HEK293 (cell line): Measurements from ENCODE around the gene AXIN1.
A peak's percentile ranks its signal among the peaks of the same experiment; 100 is the strongest.

Experiments
- CTCF ChIA-PET: fragments of 350-600 bp; formaldehyde crosslinking; extraction: SDS; loops from one replicate; lab custom pipeline; 2021; ENCODE audit warnings: antibody characterized with exemption; lab: Yijun Ruan, JAX
- POLR2A ChIA-PET: fragments of 300-600 bp; formaldehyde crosslinking; extraction: SDS; loops from one replicate; lab custom pipeline; 2020; ENCODE audit warnings: antibody characterized with exemption, inconsistent platforms; lab: Yijun Ruan, JAX
- H3K27ac ChIP-seq: fragments of 200-500 bp; sonication (Bioruptor generic); 2 replicates; pipeline ENCODE4 v1.5.1; 2014; ENCODE audit warnings: low read depth, low read length, control low read depth, inconsistent platforms; ENCODE audit errors: extremely low read depth
- H3K36me3 ChIP-seq, 2 experiments: fragments of 200-500 bp in 1 of 2; sonication (Bioruptor generic) in 1 of 2; 1 replicate in 1 of 2; 2 replicates in 1 of 2; pipeline ENCODE4 v1.5.1; 2014 to 2017; ENCODE audit warnings: inconsistent platforms in 2 of 2, low read length in 2 of 2; ENCODE audit not compliant: control insufficient read depth in 2 of 2, insufficient read depth in 1 of 2
- H3K4me1 ChIP-seq: fragments of 200-500 bp; sonication (Bioruptor generic); 2 replicates; pipeline ENCODE4 v1.5.1; 2014; ENCODE audit warnings: mild to moderate bottlenecking, low read length, inconsistent platforms; ENCODE audit not compliant: control insufficient read depth, insufficient read depth
- H3K4me3 ChIP-seq: 2 replicates; pipeline ENCODE4 v1.5.1; 2011; ENCODE audit warnings: low read depth, mild to moderate bottlenecking, control low read depth, low read length, moderate library complexity
- H3K9me3 ChIP-seq: fragments of 200-500 bp; sonication (Bioruptor generic); 2 replicates; pipeline ENCODE4 v1.5.1; 2014; ENCODE audit warnings: low read depth, low read length, inconsistent platforms; ENCODE audit not compliant: control insufficient read depth, insufficient read depth
- FEZF1 ChIP-seq: fragments of 450-650 bp; formaldehyde crosslinking; IDR thresholded peaks from 2 replicates; pipeline ENCODE4 v1.5.1; 2016; ENCODE audit warnings: missing biosample characterization, missing genetic modification characterization
- GFI1B ChIP-seq: fragments of 450-650 bp; formaldehyde crosslinking; IDR thresholded peaks from 2 replicates; pipeline ENCODE4 v1.5.1; 2016; ENCODE audit warnings: missing biosample characterization, missing genetic modification characterization
- GLIS1 ChIP-seq: fragments of 450-650 bp; formaldehyde crosslinking; IDR thresholded peaks from 2 replicates; pipeline ENCODE4 v1.5.1; 2016; ENCODE audit warnings: missing biosample characterization, missing genetic modification characterization
- OSR2 ChIP-seq: fragments of 450-650 bp; formaldehyde crosslinking; IDR thresholded peaks from 2 replicates; pipeline ENCODE4 v1.5.1; 2016; ENCODE audit warnings: missing biosample characterization, missing genetic modification characterization
- SCRT1 ChIP-seq: fragments of 450-650 bp; formaldehyde crosslinking; IDR thresholded peaks from 2 replicates; pipeline ENCODE4 v1.5.1; 2016; ENCODE audit warnings: missing biosample characterization, missing genetic modification characterization, borderline replicate concordance
- SP3 ChIP-seq: fragments of 450-650 bp; formaldehyde crosslinking; IDR thresholded peaks from 2 replicates; pipeline ENCODE4 v1.5.1; 2016; ENCODE audit warnings: missing biosample characterization, missing genetic modification characterization
- ZBTB11 ChIP-seq: fragments of 450-650 bp; formaldehyde crosslinking; conservative IDR thresholded peaks from 2 replicates; pipeline ENCODE4 v1.5.1; 2016; ENCODE audit warnings: low read depth, missing biosample characterization, missing genetic modification characterization
- ZBTB26 ChIP-seq: fragments of 450-650 bp; formaldehyde crosslinking; optimal IDR thresholded peaks from 2 replicates; pipeline ENCODE3; 2016; ENCODE audit warnings: missing biosample characterization, mild to moderate bottlenecking, missing genetic modification characterization
- ZFP3 ChIP-seq: fragments of 450-650 bp; formaldehyde crosslinking; IDR thresholded peaks from 2 replicates; pipeline ENCODE4 v1.5.1; 2016; ENCODE audit warnings: low read depth, missing biosample characterization, missing genetic modification characterization
- ZFP69B ChIP-seq: fragments of 450-650 bp; formaldehyde crosslinking; IDR thresholded peaks from 2 replicates; pipeline ENCODE4 v1.5.1; 2016; ENCODE audit warnings: missing biosample characterization, missing genetic modification characterization
- ZNF10 ChIP-seq: fragments of 450-650 bp; formaldehyde crosslinking; IDR thresholded peaks from 2 replicates; pipeline ENCODE4 v1.5.1; 2017; ENCODE audit warnings: missing biosample characterization, missing genetic modification characterization
- ZNF184 ChIP-seq: fragments of 450-650 bp; IDR thresholded peaks from 2 replicates; pipeline ENCODE4 v1.5.1; 2018; ENCODE audit warnings: missing biosample characterization, mild to moderate bottlenecking, missing genetic modification characterization
- ZNF2 ChIP-seq: fragments of 450-650 bp; formaldehyde crosslinking; IDR thresholded peaks from 2 replicates; pipeline ENCODE4 v1.5.1; 2016; ENCODE audit warnings: missing biosample characterization, missing genetic modification characterization
- ZNF211 ChIP-seq: fragments of 450-650 bp; formaldehyde crosslinking; IDR thresholded peaks from 2 replicates; pipeline ENCODE4 v1.5.1; 2016; ENCODE audit warnings: low read depth, missing biosample characterization, missing genetic modification characterization
- ZNF214 ChIP-seq: fragments of 450-650 bp; formaldehyde crosslinking; IDR thresholded peaks from 2 replicates; pipeline ENCODE4 v1.5.1; 2017; ENCODE audit warnings: missing biosample characterization, mild to moderate bottlenecking, missing genetic modification characterization, borderline replicate concordance
- ZNF311 ChIP-seq: fragments of 450-650 bp; formaldehyde crosslinking; IDR thresholded peaks from 2 replicates; pipeline ENCODE4 v1.5.1; 2017; ENCODE audit warnings: missing biosample characterization, missing genetic modification characterization, borderline replicate concordance
- ZNF341 ChIP-seq: fragments of 450-650 bp; formaldehyde crosslinking; IDR thresholded peaks from 2 replicates; pipeline ENCODE4; 2016; ENCODE audit warnings: low read depth, missing biosample characterization, missing genetic modification characterization
- ZNF521 ChIP-seq: fragments of 450-650 bp; formaldehyde crosslinking; IDR thresholded peaks from 2 replicates; pipeline ENCODE4 v1.5.1; 2017; ENCODE audit warnings: missing biosample characterization, mild to moderate bottlenecking, missing genetic modification characterization
- ZNF600 ChIP-seq: fragments of 450-650 bp; formaldehyde crosslinking; IDR thresholded peaks from 2 replicates; pipeline ENCODE4 v1.5.1; 2016; ENCODE audit warnings: missing biosample characterization, missing genetic modification characterization
- ZNF624 ChIP-seq: fragments of 450-650 bp; formaldehyde crosslinking; IDR thresholded peaks from 2 replicates; pipeline ENCODE4 v1.5.1; 2017; ENCODE audit warnings: missing biosample characterization, missing genetic modification characterization
- ZNF639 ChIP-seq: fragments of 450-650 bp; formaldehyde crosslinking; IDR thresholded peaks from 2 replicates; pipeline ENCODE4 v1.5.1; 2016; ENCODE audit warnings: missing biosample characterization, missing genetic modification characterization
- ZNF645 ChIP-seq: fragments of 450-650 bp; formaldehyde crosslinking; IDR thresholded peaks from 2 replicates; pipeline ENCODE4; 2016; ENCODE audit warnings: missing biosample characterization, missing genetic modification characterization
- ZNF664 ChIP-seq: fragments of 450-650 bp; formaldehyde crosslinking; IDR thresholded peaks from 2 replicates; pipeline ENCODE4 v1.5.1; 2016; ENCODE audit warnings: missing biosample characterization, missing genetic modification characterization
- ZNF768 ChIP-seq: fragments of 450-650 bp; formaldehyde crosslinking; IDR thresholded peaks from 2 replicates; pipeline ENCODE4 v1.5.1; 2018; ENCODE audit warnings: missing biosample characterization, mild to moderate bottlenecking, missing genetic modification characterization
- ZSCAN30 ChIP-seq: fragments of 450-650 bp; IDR thresholded peaks from 2 replicates; pipeline ENCODE4 v1.5.1; 2018; ENCODE audit warnings: missing biosample characterization, mild to moderate bottlenecking, missing genetic modification characterization, moderate library complexity
- ZSCAN5A ChIP-seq: fragments of 450-650 bp; formaldehyde crosslinking; IDR thresholded peaks from 2 replicates; pipeline ENCODE4 v1.5.1; 2016; ENCODE audit warnings: missing biosample characterization, missing genetic modification characterization

The AXIN1 gene

GRCh38 chr16:370979-371514 is 18.5 kb upstream of the AXIN1 start:
- H3K27ac ChIP-seq, result no peak overlapping the region; the same call in 1 of the 2 replicates
- peaks cover 6 to 80% of the 10 kb centered on the region in 2 experiments; a peak in 2 of 3 replicates for H3K36me3 ChIP-seq
- H3K9me3 ChIP-seq, result no peaks in the 10 kb centered on the region
- peaks cover 3% of the 10 kb centered on the region for H3K4me1 ChIP-seq
- TF ChIP-seq ZNF600 (tag by site-specific recombination) (peak; percentile 46; the same call in 1 of the 2 replicates), ZNF2 (tag by site-specific recombination) (no peak), ZNF184 (tag by site-specific recombination) (no peak), GLIS1 (peak; percentile 29; the same call in 1 of the 2 replicates), ZNF768 (tag by site-specific recombination) (no peak)
- ChIA-PET POLR2A (interaction anchor here (0.6 to 1.5 kb wide), 7 partner anchors 9 to 1825 kb away, joined by 3 to 10 read pairs (median 4); partner anchors contain the start of genes AXIN1, PGAP6, PIGQ and POLR3K), CTCF (interaction anchor here (0.6 to 0.9 kb wide), 5 partner anchors 8 to 341 kb away, joined by 3 to 4 read pairs (median 3); no protein-coding TSS in a partner anchor)
- H3K4me3 ChIP-seq, result peak overlapping the region; percentile 9; the same call in 1 of the 2 replicates

GRCh38 chr16:370443-370842 is 17.9 kb upstream of the AXIN1 start, which contains the start of gene MRPL28:
TSS of gene MRPL28 (minus strand) at chr16:370538. CDS start at chr16:370218, 320 bp downstream.
- ChIA-PET CTCF (interaction anchor here (0.6 to 0.9 kb wide), 4 partner anchors 8 to 342 kb away, joined by 3 to 4 read pairs (median 4); no protein-coding TSS in a partner anchor), POLR2A (interaction anchor here (0.7 to 1.5 kb wide), 7 partner anchors 9 to 1826 kb away, joined by 3 to 10 read pairs (median 4); partner anchors contain the start of genes AXIN1, DECR2, PGAP6 and POLR3K)
- Histone ChIP-seq H3K36me3 (peaks cover 6 to 77% of the 10 kb centered on the region in 2 experiments; a peak in 2 of 3 replicates), H3K4me1 (peaks cover 3% of the 10 kb centered on the region), H3K27ac (peak within 1 kb of the TSS; percentile 64; the same call in 1 of the 2 replicates), H3K4me3 (peak within 1 kb of the TSS; percentile 47), H3K9me3 (no peaks in the 10 kb centered on the region)
- TF ChIP-seq ZNF2 (tag by site-specific recombination) (no peak), ZNF624 (tag by site-specific recombination) (no peak), ZFP69B (peak; percentile 89), GFI1B (tag by site-specific recombination) (no peak), OSR2 (no peak), ZNF521 (no peak), ZNF664 (tag by site-specific recombination) (no peak), ZNF341 (tag by site-specific recombination) (peak; percentile 68), ZNF211 (no peak), FEZF1 (tag by site-specific recombination) (no peak), ZNF10 (no peak), ZSCAN30 (tag by site-specific recombination) (no peak), ZSCAN5A (tag by site-specific recombination) (no peak), SCRT1 (no peak), SP3 (tag by site-specific recombination) (peak; percentile 85), ZNF645 (tag by site-specific recombination) (no peak), ZFP3 (tag by site-specific recombination) (no peak), ZNF639 (peak; percentile 22; the same call in 1 of the 2 replicates), ZNF311 (tag by site-specific recombination) (no peak), ZBTB11 (tag by site-specific recombination) (peak; percentile 73), ZBTB26 (tag by site-specific recombination) (peak; percentile 33), ZNF214 (tag by site-specific recombination) (no peak)
